Endothelial cell of umbilical vein (primary cell): ENCODE results near the gene CES5A. TPM values are rescaled to one million over a fixed set of nuclear protein-coding genes. Genes with fewer than 3 reads are reported as not detected.

Experiments used
- BruUV-seq: library from RNA; stranded (reverse); fragments of 400-500 nt; replicated peaks from 2 replicates; lab custom pipeline; 2021; lab: Mats Ljungman, UMichigan
- CTCF ChIA-PET: fragments of 300-600, 350-600 bp; sonication (Branson Sonifier 250); formaldehyde crosslinking; loops from one replicate; lab custom pipeline; 2021; ENCODE audit warnings: antibody characterized with exemption, inconsistent platforms; lab: Charles Lee
- POLR2A ChIA-PET: fragments of 300-600, 350-600 bp; sonication (Branson Sonifier 250); formaldehyde crosslinking; loops from one replicate; lab custom pipeline; 2021; ENCODE audit warnings: antibody characterized with exemption, inconsistent platforms; lab: Charles Lee
- DNase-seq: peaks from one replicate; pipeline ENCODE4 v3.0.0-alpha.2; 2011; ENCODE audit warnings: low read depth, low spot score
- FAIRE-seq: peaks from 2 replicates; lab custom pipeline; 2011; peaks lifted over from hg19 to GRCh38; lab: Jason Lieb, UNC
- H2AFZ ChIP-seq: 2 replicates; pipeline ENCODE4 v1.6.0; 2012; ENCODE audit warnings: low read depth, low read length, control low read depth, inconsistent platforms
- H3K27ac ChIP-seq: 2 replicates; pipeline ENCODE4 v1.5.1; 2011; ENCODE audit warnings: low read depth, mild to moderate bottlenecking, control low read depth, low read length, moderate library complexity; ENCODE audit not compliant: insufficient read depth
- H3K27me3 ChIP-seq, 2 experiments: 2 replicates each; pipeline versions ENCODE4 v1.6.0 to v1.6.1; 2011; ENCODE audit warnings: low read length in 2 of 2, mixed read lengths in 1 of 2; ENCODE audit not compliant: control insufficient read depth in 2 of 2, insufficient read depth in 2 of 2
- H3K36me3 ChIP-seq, 2 experiments: 2 replicates in 1 of 2; 3 replicates in 1 of 2; pipeline ENCODE4 v1.5.1; 2011; ENCODE audit warnings: low read length in 2 of 2, mild to moderate bottlenecking in 1 of 2, moderate library complexity in 1 of 2; ENCODE audit not compliant: control insufficient read depth in 2 of 2, insufficient read depth in 2 of 2; ENCODE audit errors: extremely low read depth in 1 of 2
- H3K4me1 ChIP-seq: 3 replicates; pipeline ENCODE4 v1.5.1; 2011; ENCODE audit warnings: mild to moderate bottlenecking, low read length; ENCODE audit not compliant: control insufficient read depth, insufficient read depth; ENCODE audit errors: extremely low read depth
- H3K4me2 ChIP-seq: 2 replicates; pipeline ENCODE4 v1.6.1; 2011; ENCODE audit warnings: low read length, control low read depth, mixed read lengths; ENCODE audit not compliant: insufficient read depth
- H3K4me3 ChIP-seq, 3 experiments: fragments of 200-600 bp in 1 of 3; sonication (generic), shearing (Covaris generic) in 1 of 3; replicated peaks in 1 of 3; 2 replicates each; pipeline ENCODE4 v1.5.1; 2011 to 2016; ENCODE audit warnings: control low read depth in 3 of 3, low read length in 3 of 3, mild to moderate bottlenecking in 2 of 3, inconsistent platforms in 1 of 3, low read depth in 1 of 3, moderate library complexity in 1 of 3; ENCODE audit not compliant: insufficient read depth in 1 of 3
- H3K79me2 ChIP-seq: 2 replicates; pipeline ENCODE4 v1.6.0; 2012; ENCODE audit warnings: low read length, inconsistent platforms; ENCODE audit not compliant: control insufficient read depth, insufficient read depth
- H3K9ac ChIP-seq: replicated peaks from 2 replicates; pipeline ENCODE3; 2011; ENCODE audit warnings: low read length, control low read depth; ENCODE audit not compliant: insufficient read depth; ENCODE audit errors: extremely low read depth
- H3K9me1 ChIP-seq: replicated peaks from 3 replicates; pipeline ENCODE4 v1.6.0; 2011; ENCODE audit warnings: mild to moderate bottlenecking, low read length; ENCODE audit not compliant: control insufficient read depth, insufficient read depth; ENCODE audit errors: extremely low read depth
- H3K9me3 ChIP-seq: replicated peaks from 2 replicates; pipeline ENCODE4 v1.5.1; 2012; ENCODE audit warnings: low read length, inconsistent platforms; ENCODE audit not compliant: control insufficient read depth, insufficient read depth
- H4K20me1 ChIP-seq: replicated peaks from 2 replicates; pipeline ENCODE3; 2011; ENCODE audit warnings: mild to moderate bottlenecking, low read length; ENCODE audit not compliant: control insufficient read depth, insufficient read depth; ENCODE audit errors: extremely low read depth
- CTCF ChIP-seq, 2 donors: IDR thresholded peaks; 1 replicate in 1 of 2; 2 replicates in 1 of 2; pipeline ENCODE4 v1.5.1; 2011; ENCODE audit warnings: low read length in 2 of 2, mild to moderate bottlenecking in 2 of 2, moderate library complexity in 2 of 2, control low read depth in 1 of 2, inconsistent platforms in 1 of 2, low read depth in 1 of 2; ENCODE audit not compliant: insufficient read depth in 1 of 2; ENCODE audit errors: extremely low read depth in 1 of 2
- EZH2 ChIP-seq: IDR thresholded peaks from 2 replicates; pipeline ENCODE4 v1.6.1; 2012; ENCODE audit warnings: borderline replicate concordance, low read depth, mild to moderate bottlenecking, moderate library complexity, low read length, inconsistent platforms; ENCODE audit not compliant: severe bottlenecking
- FOS ChIP-seq: IDR thresholded peaks from 2 replicates; pipeline ENCODE4 v1.6.1; 2011; ENCODE audit warnings: mild to moderate bottlenecking, low read length, moderate library complexity, borderline replicate concordance; ENCODE audit not compliant: insufficient read depth
- GATA2 ChIP-seq: IDR thresholded peaks from 2 replicates; pipeline ENCODE4 v1.7.0; 2011; ENCODE audit warnings: low read depth, mild to moderate bottlenecking, moderate library complexity, mixed read lengths, low read length; ENCODE audit not compliant: insufficient read length, insufficient read depth
- JUN ChIP-seq: IDR thresholded peaks from 2 replicates; pipeline ENCODE4 v1.6.1; 2011; ENCODE audit warnings: borderline replicate concordance, low read depth; ENCODE audit not compliant: insufficient read length, insufficient read depth
- MAX ChIP-seq: IDR thresholded peaks from 2 replicates; pipeline ENCODE4 v1.6.1; 2011; ENCODE audit not compliant: insufficient read depth, insufficient read length
- MYC ChIP-seq: IDR thresholded peaks from one replicate; pipeline ENCODE4 v1.6.1; 2011; ENCODE audit warnings: mild to moderate bottlenecking, low read depth, low read length
- POLR2A ChIP-seq: IDR thresholded peaks from 2 replicates; pipeline ENCODE4 v1.6.1; 2012; ENCODE audit warnings: low read depth, mild to moderate bottlenecking, control low read depth, low read length
- POLR2AphosphoS5 ChIP-seq: IDR thresholded peaks from 2 replicates; pipeline ENCODE4 v1.6.1; 2012; ENCODE audit warnings: low read depth, mild to moderate bottlenecking, control low read depth, low read length, moderate library complexity; ENCODE audit not compliant: insufficient read depth
- dilution Hi-C: fragments of 300-500 bp; cut with MboI; formaldehyde crosslinking; loops from one replicate; pipeline ENCODE4 v1.15.0; 2019; ENCODE audit warnings: low sequenced_read_pairs; ENCODE audit not compliant: extremely low pct_ligation_motif_present
- intact Hi-C: fragments of 100-400 bp; cut with micrococcal nuclease; formaldehyde crosslinking; loops from one replicate; pipeline ENCODE4 v1.10.0; 2022
- polyA plus RNA-seq, 4 experiments: library from polyadenylated mRNA; depleted of rRNA in 3 of 4; stranded (reverse) in 3 of 4; unstranded in 1 of 4; fragments of >200 nt; gene quantifications; 2 replicates each; pipeline versions ENCODE4 v1.2.1 to v1.2.3, GENCODE V29; 2011 to 2012; ENCODE audit warnings: missing spikeins in 1 of 4
- total RNA-seq: library from RNA; stranded (reverse); gene quantifications from 2 replicates; pipeline ENCODE4 v1.2.3, GENCODE V29; 2021

CES5A gene
- total and polyA plus RNA-seq, 2 donors (not counting 3 experiments of a cell fraction or from before 2014, with no cell fraction given): not detected

GRCh38 chr16:55825115-55825728, 50.0 kb downstream of the CES5A start:
- no peak for DNase-seq
- Histone ChIP-seq H3K4me2 (no peak overlapping the region), H3K27me3 (no peaks in the 10 kb centered on the region), H3K9me1 (no peaks in the 10 kb centered on the region), H3K36me3 (no peaks in the 10 kb centered on the region), H3K4me3 (no peak overlapping the region), H4K20me1 (no peaks in the 10 kb centered on the region), H3K27ac (no peak overlapping the region), H3K79me2 (no peaks in the 10 kb centered on the region), H3K9ac (no peak overlapping the region), H3K4me1 (no peaks in the 10 kb centered on the region), H2AFZ (no peak overlapping the region), H3K9me3 (no peaks in the 10 kb centered on the region)
- TF ChIP-seq MAX (no peak), GATA2 (no peak), CTCF (IDR thresholded peaks at IDR 0.05; ENCODE audit: extremely low read depth in 1 of 2, insufficient read depth in 1 of 2, low read depth in 1 of 2, low read length in 2 of 2) (no peak), POLR2A (no peak), POLR2AphosphoS5 (no peak), EZH2 (no peak), FOS (no peak), JUN (no peak), MYC (no peak)
- FAIRE-seq: no peak
- BruUV-seq: no TSS peak
- intact Hi-C loops (no loop called here), dilution Hi-C loops (loop anchor here (25.0 kb wide), 1 partner anchor 88 kb away; no protein-coding TSS in a partner anchor)
- POLR2A ChIA-PET: no interaction called here
- CTCF ChIA-PET: no interaction called here
